OCI-LY7 (cell line): ENCODE measurements around the gene UBA1. TPM values are rescaled to one million over a fixed set of nuclear protein-coding genes. Genes with fewer than 3 reads are reported as not detected.

Experiments used
- BruUV-seq: library from RNA; stranded (reverse); fragments of 400-500 nt; replicated peaks from 2 replicates; lab custom pipeline; 2021; lab: Mats Ljungman, UMichigan
- CTCF ChIA-PET: fragments of 300-600 bp; sonication (Branson Sonifier 250); formaldehyde crosslinking; loops from one replicate; lab custom pipeline; 2022; ENCODE audit warnings: antibody characterized with exemption; ENCODE audit not compliant: unreplicated experiment; lab: Charles Lee
- POLR2A ChIA-PET: fragments of 300-600 bp; sonication (Branson Sonifier 250); formaldehyde crosslinking; loops from one replicate; lab custom pipeline; 2022; ENCODE audit warnings: antibody characterized with exemption; lab: Charles Lee
- DNase-seq: peaks from one replicate; pipeline ENCODE4 v3.0.0-alpha.2; 2015; ENCODE audit warnings: low spot score
- H2AFZ ChIP-seq: fragments of 200-600 bp; sonication (generic), shearing (Covaris generic); 2 replicates; pipeline ENCODE4 v1.6.1; 2014; ENCODE audit warnings: mild to moderate bottlenecking, antibody characterized with exemption, low read length, moderate library complexity
- H3K27ac ChIP-seq: fragments of 200-600 bp; sonication (generic); 2 replicates; pipeline ENCODE4 v1.5.1; 2014; ENCODE audit warnings: mixed run types, low read depth, mild to moderate bottlenecking, moderate library complexity, low read length, inconsistent platforms; ENCODE audit not compliant: poor library complexity, severe bottlenecking
- H3K36me3 ChIP-seq: fragments of 200-600 bp; sonication (generic); 2 replicates; pipeline ENCODE4 v1.6.1; 2014; ENCODE audit warnings: mild to moderate bottlenecking, antibody characterized with exemption, low read length, moderate library complexity, mixed read lengths; ENCODE audit not compliant: insufficient read depth
- H3K4me1 ChIP-seq: fragments of 200-600 bp; sonication (generic); 2 replicates; pipeline ENCODE4 v1.5.1; 2014; ENCODE audit warnings: mild to moderate bottlenecking, low read length; ENCODE audit not compliant: insufficient read depth, poor library complexity, severe bottlenecking
- H3K4me2 ChIP-seq: fragments of 200-600 bp; sonication (generic); 2 replicates; pipeline ENCODE4 v1.6.1; 2014; ENCODE audit warnings: mild to moderate bottlenecking, low read length
- H3K4me3 ChIP-seq: fragments of 200-600 bp; sonication (generic); 2 replicates; pipeline ENCODE4 v1.5.1; 2014; ENCODE audit warnings: mild to moderate bottlenecking, low read depth, low read length; ENCODE audit not compliant: poor library complexity, severe bottlenecking
- H3K79me2 ChIP-seq: fragments of 200-600 bp; sonication (generic); 2 replicates; pipeline ENCODE4 v1.6.1; 2016; ENCODE audit warnings: low read depth, mild to moderate bottlenecking, low read length, moderate library complexity, mixed read lengths; ENCODE audit not compliant: insufficient read depth
- H3K9me2 ChIP-seq: fragments of 200-600 bp; sonication (generic); 2 replicates; pipeline ENCODE4 v1.6.1; 2016; ENCODE audit warnings: mild to moderate bottlenecking, low read length, mixed read lengths; ENCODE audit not compliant: insufficient read depth
- H3K9me3 ChIP-seq: fragments of 200-600 bp; sonication (generic); 2 replicates; pipeline ENCODE4 v1.6.1; 2014; ENCODE audit warnings: mild to moderate bottlenecking, mixed run types, low read length, mixed read lengths
- H4K20me1 ChIP-seq: fragments of 200-600 bp; sonication (generic); 2 replicates; pipeline ENCODE4 v1.6.1; 2014; ENCODE audit warnings: mild to moderate bottlenecking, antibody characterized with exemption, low read length, moderate library complexity, mixed read lengths; ENCODE audit not compliant: insufficient read depth
- CTCF ChIP-seq: fragments of 200-600 bp; sonication (generic); conservative IDR thresholded peaks from 2 replicates; pipeline ENCODE4 v1.5.1; 2014; ENCODE audit warnings: mild to moderate bottlenecking, antibody characterized with exemption, low read length, moderate library complexity, mixed read lengths
- EZH2phosphoT487 ChIP-seq: fragments of 200-600 bp; sonication (generic); IDR thresholded peaks from 2 replicates; pipeline ENCODE4 v1.6.1; 2018; ENCODE audit warnings: low read depth, borderline replicate concordance, mild to moderate bottlenecking, mixed run types, antibody characterized with exemption, low read length, moderate library complexity, mixed read lengths
- intact Hi-C: fragments of 100-400 bp; cut with micrococcal nuclease; formaldehyde crosslinking; loops from one replicate; pipeline ENCODE4 v1.10.0; 2022; ENCODE audit not compliant: unreplicated experiment
- total RNA-seq, 2 experiments: library from RNA; depleted of rRNA in 1 of 2; stranded (reverse); fragments of >200 nt in 1 of 2; shearing (Covaris generic) in 1 of 2; gene quantifications; 2 replicates each; pipeline ENCODE4 v1.2.3, GENCODE V29; 2014 to 2022

Gene UBA1
- total RNA-seq, 2 experiments from 2014 or later = 169 to 294 TPM

GRCh38 chrX:47229427-47229826 lies 35.8 kb downstream of the UBA1 start:
- no peak overlapping the region for H2AFZ ChIP-seq
- H3K9me3 ChIP-seq = no peaks in the 10 kb centered on the region
- H3K4me1 ChIP-seq = peaks cover 9% of the 10 kb centered on the region
- no peak overlapping the region for H3K4me2 ChIP-seq
- no TSS peak for BruUV-seq
- H3K27ac ChIP-seq = no peak overlapping the region
- H3K36me3 ChIP-seq = peaks cover 62% of the 10 kb centered on the region
- H4K20me1 ChIP-seq = no peaks in the 10 kb centered on the region
- H3K9me2 ChIP-seq = no peaks in the 10 kb centered on the region
- H3K79me2 ChIP-seq = peaks cover 8% of the 10 kb centered on the region
- intact Hi-C loops = no loop called here
- H3K4me3 ChIP-seq = no peak overlapping the region
- TF ChIP-seq EZH2phosphoT487 (no peak), CTCF (no peak)
- ChIA-PET CTCF (no interaction called here), POLR2A (no interaction called here)
- DNase-seq = no peak

- H3K4me1 ChIP-seq = peaks cover 17% of the 10 kb centered on the region
- peaks cover 53% of the 10 kb centered on the region for H3K36me3 ChIP-seq
- no peaks in the 10 kb centered on the region for H3K9me2 ChIP-seq
- intact Hi-C loops = no loop called here
- no peak overlapping the region for H3K4me2 ChIP-seq
- ChIA-PET POLR2A (no interaction called here), CTCF (no interaction called here)
- no peak for TF ChIP-seq CTCF
- TF ChIP-seq EZH2phosphoT487 = no peak
- no peak overlapping the region for H3K4me3 ChIP-seq
- H4K20me1 ChIP-seq = no peaks in the 10 kb centered on the region
- no TSS peak for BruUV-seq
- no peaks in the 10 kb centered on the region for H3K9me3 ChIP-seq
- peaks cover 17% of the 10 kb centered on the region for H3K79me2 ChIP-seq
- DNase-seq = no peak
- H3K27ac ChIP-seq = no peak overlapping the region
- no peak overlapping the region for H2AFZ ChIP-seq
Observed at GRCh38 chrX:47230136-47230868, 36.7 kb downstream of the UBA1 start.

GRCh38 chrX:47231167-47231566 lies 37.5 kb downstream of the UBA1 start:
- H2AFZ ChIP-seq = no peak overlapping the region
- no TSS peak for BruUV-seq
- no peak overlapping the region for H3K4me3 ChIP-seq
- H4K20me1 ChIP-seq = no peaks in the 10 kb centered on the region
- DNase-seq = no peak
- POLR2A ChIA-PET = no interaction called here
- no peak overlapping the region for H3K4me2 ChIP-seq
- peaks cover 25% of the 10 kb centered on the region for H3K79me2 ChIP-seq
- CTCF ChIA-PET = no interaction called here
- peak overlapping the region; percentile 91 for H3K27ac ChIP-seq
- intact Hi-C loops = no loop called here
- no peaks in the 10 kb centered on the region for H3K9me2 ChIP-seq
- peaks cover 17% of the 10 kb centered on the region for H3K4me1 ChIP-seq
- TF ChIP-seq CTCF = no peak
- TF ChIP-seq EZH2phosphoT487 = no peak
- peaks cover 45% of the 10 kb centered on the region for H3K36me3 ChIP-seq
- no peaks in the 10 kb centered on the region for H3K9me3 ChIP-seq
